GDM1 (cell line): Measurements from ENCODE around the gene TLX3.

Source experiments
- DNase-seq: peaks from one replicate; lab custom pipeline; 2025; lab: John Stamatoyannopoulos, UW

TLX3 gene

DNA sequence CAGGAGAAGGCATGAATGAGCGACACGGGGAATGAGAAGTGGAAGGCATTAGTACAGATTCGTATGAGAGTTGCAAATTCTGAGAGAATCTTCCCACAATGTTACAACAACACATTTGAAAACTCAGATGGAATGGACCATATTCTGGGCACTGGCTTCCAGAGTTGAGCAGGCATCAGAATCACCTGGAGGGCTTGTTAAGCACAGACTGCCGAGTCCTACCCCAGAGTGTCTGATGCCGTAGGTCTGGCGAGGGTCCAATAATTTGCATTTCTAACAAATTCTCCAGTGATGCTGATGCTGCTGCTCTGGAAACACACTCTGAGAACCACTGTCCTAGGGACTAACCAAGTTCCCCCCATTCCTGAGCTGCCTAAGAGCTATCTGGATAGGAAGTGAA lies 2.9 kb upstream of the TLX3 start:
- no peak for DNase-seq

DNA sequence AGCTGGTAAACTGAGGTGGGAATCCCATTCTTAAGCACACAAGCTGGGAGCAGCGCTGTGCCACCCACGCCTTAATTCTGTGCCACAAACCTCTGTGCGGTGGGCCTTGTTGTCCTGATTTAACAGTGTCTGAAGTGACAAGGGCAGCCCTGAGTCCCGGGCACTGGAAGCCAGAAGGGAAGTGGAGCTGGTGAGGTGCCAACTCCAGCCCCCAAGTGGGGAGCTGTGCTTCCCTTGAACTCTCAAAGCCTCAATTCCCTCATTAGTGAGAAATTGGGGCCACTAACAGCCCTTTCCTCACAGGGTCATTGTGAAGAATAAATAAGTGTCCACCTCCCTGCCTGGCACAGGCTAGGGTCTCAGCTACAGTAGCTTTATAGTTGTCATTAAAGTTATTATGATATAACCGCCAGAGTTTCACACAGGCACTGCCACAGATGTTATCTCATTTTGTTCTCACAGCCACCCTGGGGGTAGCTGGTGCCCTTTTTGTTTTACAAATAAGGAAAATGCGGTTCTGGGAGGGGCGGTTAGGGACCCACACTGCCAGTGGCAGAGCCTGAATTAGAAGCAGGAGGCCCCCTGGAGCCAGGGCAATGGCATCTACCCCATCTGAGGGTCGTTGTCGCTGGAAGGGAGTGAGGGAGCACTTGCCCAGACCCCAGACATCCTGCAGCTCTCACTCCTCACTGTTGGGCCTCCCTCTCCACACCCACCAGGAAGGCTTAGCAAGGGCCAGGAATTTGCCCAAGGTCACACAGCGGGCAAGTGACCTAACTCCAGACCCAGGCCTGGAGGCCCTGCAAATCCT lies 2.1 kb upstream of the TLX3 start:
- DNase-seq = no peak

DNA sequence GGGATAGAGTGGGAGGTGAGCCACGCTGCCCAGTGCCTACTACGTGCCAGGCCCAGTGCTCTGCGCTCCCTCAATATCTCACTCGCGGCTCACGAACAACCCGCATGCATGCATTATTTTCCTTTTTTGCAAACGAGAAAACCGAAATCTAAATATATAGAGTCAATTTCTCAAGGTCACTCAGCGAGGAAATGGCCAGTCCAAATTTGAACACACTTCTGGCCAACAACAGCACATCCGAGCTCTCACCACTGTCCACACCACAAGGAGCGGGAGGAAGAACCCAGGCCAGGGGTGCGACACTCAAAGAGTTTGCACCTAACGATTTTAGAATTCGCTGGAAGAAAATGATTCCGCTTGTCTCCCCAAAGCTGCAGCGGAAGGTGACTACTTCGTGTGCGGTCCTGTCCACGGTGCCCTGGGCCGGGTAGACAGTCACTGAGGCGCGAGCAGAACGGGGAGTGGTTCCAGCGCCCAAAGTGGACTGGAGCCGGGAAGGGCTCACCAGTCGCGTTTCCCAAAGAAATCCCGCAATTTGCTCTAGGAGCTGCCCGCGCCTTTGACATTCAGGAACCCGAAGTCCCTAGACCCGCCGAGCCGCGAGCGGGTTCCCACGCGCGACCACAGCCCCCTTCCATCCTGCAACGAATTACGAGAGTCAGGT lies 1.1 kb upstream of the TLX3 start:
- DNase-seq = no peak

- DNase-seq = no peak
Measured at GRCh38 chr5:171309276-171310211, 496 bp downstream of the TLX3 start.

- DNase-seq = no peak
Measured at GRCh38 chr5:171310212-171310818, 1.3 kb downstream of the TLX3 start.

GRCh38 chr5:171310819-171311321 lies 1.8 kb downstream of the TLX3 start:
- no peak for DNase-seq

DNA sequence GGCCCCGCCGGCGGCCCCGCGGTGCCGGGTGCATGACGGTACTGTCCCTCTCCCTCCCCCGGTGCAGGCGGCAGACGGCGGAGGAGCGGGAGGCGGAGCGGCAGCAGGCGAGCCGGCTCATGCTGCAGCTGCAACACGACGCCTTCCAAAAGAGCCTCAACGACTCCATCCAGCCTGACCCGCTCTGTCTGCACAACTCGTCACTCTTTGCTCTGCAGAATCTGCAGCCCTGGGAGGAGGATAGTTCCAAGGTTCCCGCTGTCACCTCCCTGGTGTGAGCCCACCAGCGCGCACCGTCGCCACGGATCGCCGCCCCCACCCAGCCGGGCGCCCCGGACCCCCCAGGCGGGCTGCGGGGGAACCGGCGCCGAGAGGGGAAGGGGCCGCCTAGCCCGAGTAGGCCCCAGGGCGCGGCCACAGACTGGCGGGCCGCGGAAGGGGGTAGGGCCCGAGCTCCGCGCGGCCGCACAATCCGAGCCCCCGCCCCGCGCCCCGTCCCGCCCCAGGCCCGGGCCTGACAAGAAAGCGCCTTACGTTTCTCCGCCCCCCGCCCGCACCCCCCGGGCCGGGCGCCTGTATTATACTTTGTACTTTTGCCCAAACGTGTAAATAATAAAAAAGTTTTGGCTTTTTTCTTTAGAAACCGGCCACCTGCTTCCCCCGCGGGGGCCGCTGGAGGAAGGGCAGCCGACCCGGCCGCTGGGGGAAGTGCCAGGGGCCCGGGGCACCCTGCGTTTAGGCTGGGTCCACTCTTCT lies 2.5 kb downstream of the TLX3 start:
- no peak for DNase-seq

GRCh38 chr5:171312129-171312974 lies 3.3 kb downstream of the TLX3 start:
- no peak for DNase-seq

DNA sequence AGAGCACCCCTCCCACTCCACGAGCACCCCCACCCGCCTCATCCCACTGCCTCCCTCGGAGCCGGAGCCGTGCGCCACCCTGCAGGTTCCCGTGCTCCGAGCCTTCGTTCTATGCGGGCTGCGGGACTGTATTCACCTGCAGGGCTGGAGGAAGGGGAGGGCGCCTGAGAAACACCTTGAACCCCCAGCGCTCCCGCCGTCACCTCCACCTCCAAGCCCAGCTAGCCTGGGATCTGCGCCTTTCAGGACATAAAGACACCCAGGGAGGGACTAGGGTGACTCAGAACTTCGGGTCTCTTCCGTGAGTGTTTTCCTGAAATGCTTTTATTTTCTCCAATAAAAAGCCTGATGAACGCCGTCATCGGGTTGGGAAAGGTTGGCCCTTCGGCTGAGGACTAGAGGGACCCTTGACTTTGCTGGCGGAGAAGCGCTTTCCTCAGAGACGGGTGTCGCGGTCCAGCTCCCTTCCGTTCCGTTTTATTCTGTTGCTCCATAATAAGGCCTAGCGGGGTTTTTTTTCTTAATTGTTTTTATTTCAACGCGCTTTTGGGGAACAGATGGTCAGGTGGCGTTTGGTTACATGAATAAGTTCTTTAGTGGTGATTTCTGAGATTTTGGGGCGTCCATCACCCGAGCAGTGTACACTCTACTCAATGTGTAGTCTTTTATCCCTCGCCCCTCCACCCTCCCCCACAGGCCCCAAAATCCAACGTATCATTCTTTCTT lies 4.6 kb downstream of the TLX3 start:
- DNase-seq = no peak

DNA sequence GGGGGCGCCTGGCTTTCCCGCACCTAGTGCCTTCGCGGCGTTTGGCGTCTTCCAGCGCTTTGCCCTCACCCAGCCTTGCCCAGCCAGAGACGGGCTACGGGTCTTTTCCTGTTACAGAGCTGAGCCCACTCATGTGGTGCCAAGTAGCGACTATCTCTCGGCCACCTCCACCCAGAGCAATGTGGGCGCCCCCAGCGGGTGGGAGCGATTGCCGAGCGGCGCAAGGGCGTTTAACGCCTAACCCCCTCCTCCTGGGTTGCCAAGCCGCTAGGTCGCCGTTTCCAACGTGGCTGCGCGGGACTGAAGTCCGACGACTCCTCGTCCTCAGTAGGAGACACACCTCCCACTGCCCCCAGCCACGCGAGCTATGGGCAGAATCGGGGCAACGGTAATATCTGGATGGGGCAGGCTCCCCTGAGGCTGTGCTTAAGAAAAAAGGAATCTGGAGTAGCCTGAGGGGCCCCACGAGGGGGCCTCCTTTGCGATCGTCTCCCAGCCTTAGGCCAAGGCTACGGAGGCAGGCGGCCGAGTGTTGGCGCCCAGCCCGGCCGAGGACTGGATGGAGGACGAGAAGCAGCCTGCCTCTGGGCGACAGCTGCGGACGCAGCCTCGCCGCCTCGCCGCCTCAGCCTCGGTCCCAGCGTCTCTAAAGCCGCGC lies 5.8 kb downstream of the TLX3 start:
- DNase-seq = no peak

GRCh38 chr5:171315386-171315891 lies 6.4 kb downstream of the TLX3 start:
- DNase-seq = no peak

DNA sequence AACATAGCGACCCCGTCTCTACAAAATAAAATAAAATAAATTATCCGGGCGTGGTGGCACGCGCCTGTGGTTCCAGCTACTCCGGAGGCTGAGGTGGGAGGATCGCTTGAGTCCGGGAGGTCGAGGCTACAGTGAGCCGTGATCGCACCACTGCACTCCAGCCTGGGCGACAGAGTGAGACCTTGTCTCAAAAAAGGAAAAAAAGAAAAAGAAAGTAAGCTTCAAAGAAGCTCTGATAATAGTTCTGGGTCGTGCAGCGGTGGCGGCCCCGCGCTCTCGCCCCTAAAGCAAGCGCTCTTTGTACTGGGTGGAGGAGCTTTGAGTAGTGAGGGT lies 6.8 kb downstream of the TLX3 start:
- DNase-seq = no peak

DNA sequence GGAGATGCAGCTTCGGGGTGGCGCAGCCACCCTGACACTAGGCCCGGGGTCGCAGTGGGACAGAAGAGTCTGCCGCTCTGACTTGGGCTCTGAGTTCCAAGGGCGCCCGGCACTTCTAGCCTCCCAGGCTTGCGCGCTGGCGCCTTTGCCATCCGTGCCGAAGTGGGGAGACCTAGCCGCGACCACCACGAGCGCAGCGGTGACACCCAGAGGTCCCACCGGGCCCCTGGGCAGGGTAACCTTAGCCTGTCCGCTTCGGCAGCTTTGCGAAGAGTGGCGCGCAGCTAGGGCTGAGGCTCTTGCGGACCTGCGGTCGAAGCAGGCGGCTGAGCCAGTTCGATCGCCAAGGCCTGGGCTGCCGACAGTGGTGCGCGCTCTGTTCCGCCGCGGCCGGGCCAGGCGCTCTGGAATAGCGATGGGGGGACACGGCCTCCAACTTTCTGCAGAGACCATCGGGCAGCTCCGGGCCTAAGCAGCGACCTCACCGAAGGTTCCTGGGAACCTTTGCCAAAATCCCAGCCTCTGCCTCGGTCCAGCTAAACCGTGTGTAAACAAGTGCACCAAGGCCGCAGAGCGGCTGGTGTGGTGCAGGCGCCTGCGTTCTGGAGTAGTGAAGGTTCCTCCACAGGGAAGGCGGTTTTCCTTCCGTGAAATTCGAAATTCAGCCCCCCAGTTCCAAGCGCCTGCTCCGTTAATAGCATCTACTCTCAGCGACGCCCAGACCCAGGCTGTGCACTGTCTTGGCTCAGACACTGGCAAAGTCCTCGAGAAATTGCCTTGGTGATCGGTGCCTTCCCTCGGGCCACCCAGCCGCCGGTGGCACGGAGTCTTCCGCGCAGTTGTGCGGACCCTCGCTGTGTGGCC lies 7.4 kb downstream of the TLX3 start:
- DNase-seq = no peak

GRCh38 chr5:171317230-171317629 lies 8.2 kb downstream of the TLX3 start:
- DNase-seq = no peak

- no peak for DNase-seq
Measured at GRCh38 chr5:171318026-171318425, 9.0 kb downstream of the TLX3 start.

DNA sequence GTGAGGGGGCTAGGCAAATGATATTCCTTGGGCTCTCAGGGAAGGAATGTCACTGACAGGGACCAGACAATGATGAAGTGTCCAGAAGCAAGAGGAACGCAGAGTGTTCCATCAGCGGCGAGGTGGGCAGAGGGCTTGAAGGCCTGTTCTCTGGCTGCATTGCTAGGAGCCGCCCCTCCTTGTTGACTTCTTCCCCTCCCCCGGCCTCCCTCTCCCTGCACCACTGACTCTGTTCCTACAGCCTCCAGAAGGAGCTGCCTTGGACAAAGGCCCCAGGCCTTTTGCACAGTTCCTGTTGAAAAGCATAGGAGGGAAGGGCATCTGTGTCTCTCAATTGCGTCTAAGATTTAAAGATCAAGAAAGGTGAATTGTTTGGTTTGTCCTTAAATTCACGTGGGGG lies 12.4 kb downstream of the TLX3 start:
- DNase-seq = no peak

DNA sequence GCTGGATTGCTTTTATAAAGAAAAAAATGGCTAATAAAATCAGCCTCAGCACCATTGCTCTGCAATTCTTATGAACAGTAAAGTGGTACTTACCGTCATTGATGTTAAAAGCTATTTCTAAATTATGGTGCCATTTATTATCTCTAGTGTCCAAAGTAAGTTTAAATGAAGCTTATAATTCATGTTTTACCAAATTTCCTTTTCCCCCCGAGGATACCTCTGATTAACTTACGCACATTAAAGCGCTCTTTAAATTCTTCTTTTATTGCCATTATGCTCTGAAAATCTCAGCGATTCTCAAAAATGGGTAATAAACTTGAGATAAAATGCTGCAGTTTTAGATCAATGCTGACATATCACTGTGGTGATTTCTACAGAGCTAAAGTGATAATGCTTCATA lies 13.5 kb downstream of the TLX3 start:
- DNase-seq = no peak

DNA sequence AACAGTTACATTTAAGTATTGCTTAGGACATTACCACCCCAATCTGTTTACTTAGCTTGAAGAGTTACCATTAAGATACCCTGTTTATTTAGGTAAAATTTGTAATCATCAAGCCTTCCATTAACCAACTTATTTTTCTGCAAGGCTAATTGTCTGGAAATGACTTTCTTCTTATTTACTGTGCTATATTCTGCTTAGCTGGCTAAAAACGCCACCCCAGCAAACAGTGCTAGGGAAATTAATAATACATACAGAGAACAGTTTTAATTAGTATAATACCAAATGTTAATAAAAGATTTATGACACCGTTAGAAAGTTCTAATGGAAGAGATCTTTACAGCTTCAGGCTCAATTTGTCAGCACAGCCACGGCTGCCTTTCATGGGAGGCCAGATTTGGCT lies 14.0 kb downstream of the TLX3 start:
- no peak for DNase-seq
